Measurements from ENCODE around the gene SPECC1L. TPM values are rescaled to one million over a fixed set of nuclear protein-coding genes. Genes with fewer than 3 reads are reported as not detected.

The SPECC1L gene
- total and polyA plus RNA-seq, 2 of the 8 experiments (the other 6 are each of a cell fraction or from before 2014, with no cell fraction given), result 15.7 to 61.6 TPM

DNA sequence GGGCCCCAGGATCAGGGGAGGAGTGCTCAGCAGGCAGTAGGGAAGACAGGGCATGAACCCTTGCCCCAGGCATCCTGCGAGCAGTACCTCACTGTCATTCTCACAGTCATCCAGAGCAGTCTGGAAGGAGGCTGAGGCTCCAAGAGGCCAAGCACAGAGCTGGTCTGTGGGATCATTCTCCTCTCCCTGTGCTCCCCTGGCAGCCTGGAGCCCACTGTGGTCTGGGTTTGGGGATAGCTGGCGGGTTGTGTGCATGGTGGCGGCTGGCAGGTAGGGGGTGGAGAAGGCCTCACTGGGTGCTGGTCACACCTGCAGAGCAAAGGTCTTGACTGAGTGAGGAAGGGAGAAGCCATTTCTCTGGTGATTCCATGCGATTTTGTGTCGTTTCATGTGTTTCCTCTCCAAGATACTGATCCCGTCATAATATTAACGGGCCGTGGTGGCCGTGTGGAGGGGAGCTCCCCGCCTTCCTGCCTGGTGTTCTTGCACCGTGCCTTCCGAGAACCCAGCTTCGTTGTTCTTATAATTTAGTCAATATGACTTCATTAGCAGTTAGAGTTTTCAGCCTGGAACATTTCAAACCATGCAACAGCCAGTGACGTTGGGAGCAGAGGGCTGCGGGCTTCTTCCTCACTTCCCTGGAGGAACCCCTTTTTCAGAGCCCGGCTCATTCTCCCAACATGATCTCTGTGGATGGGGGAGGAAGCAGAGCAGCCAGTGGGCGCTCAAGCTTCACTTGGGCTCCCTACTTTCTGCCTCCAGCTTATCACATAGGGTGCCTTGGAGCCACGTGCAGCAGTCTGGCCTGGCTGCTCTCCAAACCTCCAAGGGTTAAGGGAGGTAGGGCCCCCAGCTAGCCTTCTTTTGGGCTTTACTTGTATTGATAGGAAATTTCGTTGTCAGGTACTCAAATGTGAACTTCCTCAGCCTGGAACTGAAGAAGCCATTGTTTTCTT lies 136.0 kb downstream of the SPECC1L start:
- Histone ChIP-seq H3K14ac (ENCODE audit: insufficient read length) (no peak overlapping the region), H3K18ac (ENCODE audit: extremely low read depth, low read length) (no peak overlapping the region; the same call in 1 of the 2 replicates), H3K56ac (replicated peaks; ENCODE audit: insufficient read length, low read depth, low read length) (no peak overlapping the region), H3K9me3 (ENCODE audit: insufficient read depth in 2 of 2, low read depth in 1 of 2, low read length in 1 of 2) (no peaks in the 10 kb centered on the region), H3K79me1 (ENCODE audit: low read depth, low read length) (no peaks in the 10 kb centered on the region), H3K9ac (replicated peaks in 1 of 4; ENCODE audit: extremely low read depth in 1 of 4, low read depth in 3 of 4, low read length in 3 of 4) (peak overlapping the region in 1 of 4 experiments; percentile 10; a peak in 1 of 7 replicates), H2BK12ac (ENCODE audit: low read depth, low read length) (no peak overlapping the region), H3K4me2 (ENCODE audit: insufficient read depth in 1 of 2, low read depth in 2 of 2, low read length in 2 of 2) (no peak overlapping the region), H2BK120ac (replicated peaks; ENCODE audit: low read depth, low read length) (no peak overlapping the region), H3K23me2 (ENCODE audit: low read depth, low read length) (no peaks in the 10 kb centered on the region), H2BK15ac (ENCODE audit: low read length) (no peak overlapping the region), H3K23ac (ENCODE audit: insufficient read length) (no peak overlapping the region), H2AK5ac (ENCODE audit: low read depth, low read length) (peak overlapping the region; percentile 10; the same call in 1 of the 2 replicates), H4K20me1 (replicated peaks in 1 of 2; ENCODE audit: control insufficient read depth in 1 of 2, insufficient read depth in 2 of 2, low read length in 2 of 2) (peaks cover 0 to 2% of the 10 kb centered on the region in 2 experiments), H2BK20ac (ENCODE audit: low read length) (no peak overlapping the region), H4K8ac (ENCODE audit: extremely low read depth, insufficient read depth, low read length) (no peak overlapping the region), H3K27me3 (replicated peaks in 1 of 4; ENCODE audit: control insufficient read depth in 3 of 4, extremely low read depth in 1 of 4, insufficient read depth in 3 of 4, low read length in 3 of 4) (no peaks in the 10 kb centered on the region), H2AFZ (ENCODE audit: low read length) (no peak overlapping the region), H3K4ac (replicated peaks; ENCODE audit: insufficient read length, low read depth, low read length) (no peak overlapping the region), H2BK5ac (ENCODE audit: low read depth, low read length) (peak overlapping the region; percentile 44; the same call in 1 of the 2 replicates), H3K27ac (ENCODE audit: low read depth, low read length) (no peak overlapping the region), H3K4me1 (replicated peaks in 1 of 4; ENCODE audit: control insufficient read depth in 3 of 4, insufficient read depth in 4 of 4, low read length in 3 of 4) (peaks cover 0 to 12% (median 0%) of the 10 kb centered on the region in 4 experiments; a peak in 2 of 7 replicates), H3K4me3 (ENCODE audit: extremely low read depth in 1 of 4, insufficient read depth in 2 of 4, low read depth in 3 of 4, low read length in 4 of 4) (no peak overlapping the region), H4K5ac (ENCODE audit: insufficient read length, low read depth, low read length) (no peak overlapping the region), H3K36me3 (ENCODE audit: control insufficient read depth in 2 of 4, insufficient read depth in 4 of 4, low read length in 3 of 4) (peaks cover 0 to under 1% (median 0%) of the 10 kb centered on the region in 4 experiments; a peak in 3 of 8 replicates), H3K79me2 (ENCODE audit: control insufficient read depth in 1 of 2, insufficient read depth in 2 of 2, low read length in 2 of 2) (no peaks in the 10 kb centered on the region), H4K91ac (replicated peaks; ENCODE audit: insufficient read length, low read length) (no peak overlapping the region)
- ChIA-PET POLR2A (ENCODE audit: partially characterized antibody) (interaction anchor here (0.6 to 1.2 kb wide), 2 partner anchors 12 to 134 kb away, joined by 3 to 5 read pairs; no protein-coding TSS in a partner anchor), CTCF (ENCODE audit: partially characterized antibody) (interaction anchor here (0.7 to 8.3 kb wide), 10 partner anchors 10 to 116 kb away, joined by 3 to 83 read pairs (median 4); no protein-coding TSS in a partner anchor)
- FAIRE-seq, result no peak
- no peak for DNase-seq (ENCODE audit: low read depth in 1 of 2, low spot score in 2 of 2)
- 88% methylated on average over 18 of the region's 19 CpGs; no CpG with 5 or more reads in 1 of the 2 experiments for WGBS, 2 experiments (ENCODE audit: extremely low coverage in 1 of 2, insufficient coverage in 1 of 2, insufficient read length in 1 of 2, insufficient replicate concordance in 2 of 2, low coverage in 1 of 2, low lambda C conversion rate in 2 of 2, missing lambda C conversion rate in 1 of 2)
- TF ChIP-seq, protein P1, sequence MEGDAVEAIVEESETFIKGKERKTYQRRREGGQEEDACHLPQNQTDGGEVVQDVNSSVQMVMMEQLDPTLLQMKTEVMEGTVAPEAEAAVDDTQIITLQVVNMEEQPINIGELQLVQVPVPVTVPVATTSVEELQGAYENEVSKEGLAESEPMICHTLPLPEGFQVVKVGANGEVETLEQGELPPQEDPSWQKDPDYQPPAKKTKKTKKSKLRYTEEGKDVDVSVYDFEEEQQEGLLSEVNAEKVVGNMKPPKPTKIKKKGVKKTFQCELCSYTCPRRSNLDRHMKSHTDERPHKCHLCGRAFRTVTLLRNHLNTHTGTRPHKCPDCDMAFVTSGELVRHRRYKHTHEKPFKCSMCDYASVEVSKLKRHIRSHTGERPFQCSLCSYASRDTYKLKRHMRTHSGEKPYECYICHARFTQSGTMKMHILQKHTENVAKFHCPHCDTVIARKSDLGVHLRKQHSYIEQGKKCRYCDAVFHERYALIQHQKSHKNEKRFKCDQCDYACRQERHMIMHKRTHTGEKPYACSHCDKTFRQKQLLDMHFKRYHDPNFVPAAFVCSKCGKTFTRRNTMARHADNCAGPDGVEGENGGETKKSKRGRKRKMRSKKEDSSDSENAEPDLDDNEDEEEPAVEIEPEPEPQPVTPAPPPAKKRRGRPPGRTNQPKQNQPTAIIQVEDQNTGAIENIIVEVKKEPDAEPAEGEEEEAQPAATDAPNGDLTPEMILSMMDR (IDR thresholded peaks at IDR 0.05; ENCODE audit: control extremely low read depth in 1 of 3, insufficient read depth in 1 of 3, low read depth in 1 of 3, low read length in 3 of 3), result no peak
- TF ChIP-seq RBBP5 (IDR thresholded peaks at IDR 0.05; ENCODE audit: borderline replicate concordance, low read depth, low read length) (no peak), SAP30 (IDR thresholded peaks at IDR 0.05; ENCODE audit: insufficient read depth, insufficient replicate concordance, low read length) (no peak), BACH1 (IDR thresholded peaks at IDR 0.05; ENCODE audit: low read length) (no peak), USF2 (IDR thresholded peaks at IDR 0.05; ENCODE audit: low read length) (no peak), CEBPB (IDR thresholded peaks at IDR 0.05; ENCODE audit: low read depth, low read length) (no peak)
